Esophagus muscularis mucosa (tissue), 4 donors: ENCODE data around the gene PTPN23.

ENCODE experiments used
- CTCF ChIP-seq, 3 experiments: fragments of 200-600 bp in 2 of 3; fragments of 450-650 bp in 1 of 3; sonication (generic) in 2 of 3; IDR thresholded peaks; one replicate each; pipeline ENCODE4 v1.5.1; 2017 to 2019; ENCODE audit warnings: antibody characterized with exemption in 3 of 3, mild to moderate bottlenecking in 2 of 3, moderate library complexity in 1 of 3
- EP300 ChIP-seq: sonication (generic); formaldehyde crosslinking; IDR thresholded peaks from one replicate; pipeline ENCODE4 v1.6.1; 2017; ENCODE audit warnings: antibody characterized with exemption
- POLR2A ChIP-seq: fragments of 450-650 bp; IDR thresholded peaks from one replicate; pipeline ENCODE4 v1.6.1; 2017; ENCODE audit warnings: antibody characterized with exemption, moderate library complexity, mild to moderate bottlenecking, low read depth
- POLR2AphosphoS5 ChIP-seq, 2 donors: sonication (generic); formaldehyde crosslinking; IDR thresholded peaks; one replicate each; pipeline ENCODE4 v1.6.1; 2017; ENCODE audit warnings: antibody characterized with exemption in 2 of 2

- TF ChIP-seq CTCF (IDR thresholded peaks at IDR 0.05) = no peak
- TF ChIP-seq POLR2A = no peak
- TF ChIP-seq POLR2AphosphoS5 (IDR thresholded peaks at IDR 0.05) = no peak
- no peak for TF ChIP-seq EP300
Observed at GRCh38 chr3:47399531-47400270, 18.9 kb downstream of the PTPN23 start.
